ENCODE results near the gene PPP3R1. TPM values are rescaled to one million over a fixed set of nuclear protein-coding genes. Genes with fewer than 3 reads are reported as not detected.

PPP3R1 gene
- total and polyA plus RNA-seq, 10 of the 15 experiments (the other 5 are each of a cell fraction or from before 2014, with no cell fraction given), result 1.5 to 61.0 (median 15.8) TPM

- no peak for TF ChIP-seq NR2C1 (IDR thresholded peaks at IDR 0.05)
- no peak for TF ChIP-seq CHD4 (IDR thresholded peaks at IDR 0.05)
- TF ChIP-seq MEF2A (IDR thresholded peaks at IDR 0.05; ENCODE audit: insufficient read depth, low read depth, low read length), result 0 out of 2 replicates have a peak, but pooled peaks have one; percentile 20
- TF ChIP-seq IKZF2 (IDR thresholded peaks at IDR 0.05), result peak; percentile 45 to 58
- TF ChIP-seq TAF1 (IDR thresholded peaks at IDR 0.05; ENCODE audit: borderline replicate concordance, low read depth, low read length), result no peak
- no peak for TF ChIP-seq USF2 (IDR thresholded peaks at IDR 0.05; ENCODE audit: borderline replicate concordance, low read depth, low read length)
- TF ChIP-seq RUNX3 (IDR thresholded peaks at IDR 0.05; ENCODE audit: low read length), result 0 out of 2 replicates have a peak, but pooled peaks have one; percentile 12
- no peak for TF ChIP-seq TBL1XR1 (IDR thresholded peaks at IDR 0.05; ENCODE audit: low read depth, low read length)
- TF ChIP-seq SMAD1 (IDR thresholded peaks at IDR 0.05; ENCODE audit: low read depth, partially characterized antibody), result no peak
- TF ChIP-seq MTA2 (IDR thresholded peaks at IDR 0.05; ENCODE audit: low read depth), result peak; percentile 44; the same call in 1 of the 2 replicates
- TF ChIP-seq USF1 (IDR thresholded peaks at IDR 0.05; ENCODE audit: borderline replicate concordance, extremely low read length, insufficient read depth, low read depth, low read length), result no peak
- no peak for TF ChIP-seq ATF2 (IDR thresholded peaks at IDR 0.05; ENCODE audit: low read length)
- no peak for TF ChIP-seq RCOR1 (conservative IDR thresholded peaks at IDR 0.05; ENCODE audit: low read depth, low read length)
- TF ChIP-seq BMI1 (IDR thresholded peaks at IDR 0.05; ENCODE audit: borderline replicate concordance), result peak; percentile 46; the same call in 1 of the 2 replicates
- no peak for TF ChIP-seq NFXL1 (IDR thresholded peaks at IDR 0.05; ENCODE audit: borderline replicate concordance)
- TF ChIP-seq FOXK2 (IDR thresholded peaks at IDR 0.05), result no peak
- TF ChIP-seq EED (IDR thresholded peaks at IDR 0.05; ENCODE audit: low read depth), result no peak; the same call in 1 of the 2 replicates
- 0 out of 2 replicates have a peak, but pooled peaks have one; percentile 10 for TF ChIP-seq FOXM1 (IDR thresholded peaks at IDR 0.05; ENCODE audit: low read depth, low read length)
Measured at GRCh38 chr2:68253219-68254068, 1.1 kb upstream of the PPP3R1 start (continued).

Data from GM12878 (cell line).